Measurements from ENCODE around the gene PCCA. TPM values are rescaled to one million over a fixed set of nuclear protein-coding genes. Genes with fewer than 3 reads are reported as not detected.

The PCCA gene
- total and polyA plus RNA-seq, 2 donors (not counting 1 experiment from before 2014, with no cell fraction given): 4.8 to 17.4 TPM

GRCh38 chr13:100350601-100351000, 261.7 kb downstream of the PCCA start:
- peaks cover 0 to 4% (median 0%) of the 10 kb centered on the region in 3 donors for H3K9me3 ChIP-seq (ENCODE audit: control extremely low read depth in 1 of 3, control insufficient read depth in 2 of 3, insufficient read depth in 1 of 3, low read length in 2 of 3)
- peaks cover 2% of the 10 kb centered on the region for H3K9me3 Mint-ChIP-seq (ENCODE audit: insufficient read depth)
- CTCF ChIA-PET: no interaction called here

GRCh38 chr13:100356426-100356825, 267.5 kb downstream of the PCCA start:
- Mint-ChIP-seq H3K27ac (no peak overlapping the region), H3K27me3 (no peaks in the 10 kb centered on the region), H3K4me1 (no peaks in the 10 kb centered on the region), H3K9me3 (ENCODE audit: insufficient read depth) (peaks cover 2% of the 10 kb centered on the region), H3K4me3 (no peak overlapping the region)
- H3K79me2 ChIP-seq (ENCODE audit: control insufficient read depth, insufficient read depth, low read length): no peaks in the 10 kb centered on the region
- TF ChIP-seq EZH2 (IDR thresholded peaks at IDR 0.05; ENCODE audit: borderline replicate concordance, insufficient read depth, low read depth, low read length, poor library complexity, severe bottlenecking): no peak
- no peak for TF ChIP-seq CTCF (IDR thresholded peaks at IDR 0.05)
- no peak overlapping the region for H3K4me3 ChIP-seq (ENCODE audit: control extremely low read depth in 1 of 5, extremely low read depth in 1 of 5, insufficient read depth in 1 of 5, low read depth in 2 of 5, low read length in 4 of 5)
- no peak overlapping the region for H3K4me2 ChIP-seq (replicated peaks; ENCODE audit: low read depth, low read length, poor library complexity, severe bottlenecking)
- no peak for DNase-seq
- ChIA-PET CTCF (no interaction called here), POLR2A (no interaction called here)
- ATAC-seq (ENCODE audit: low read depth): no peak
- intact Hi-C loops (cut with micrococcal nuclease): no loop called here
- WGBS (ENCODE audit: insufficient coverage): no CpG with 5 or more reads among the region's 1 CpG
- no peaks in the 10 kb centered on the region for H4K20me1 ChIP-seq (ENCODE audit: control insufficient read depth, insufficient read depth, low read length, poor library complexity, severe bottlenecking)
- no peak overlapping the region for H2AFZ ChIP-seq (ENCODE audit: insufficient read depth, low read depth, low read length, poor library complexity, severe bottlenecking)
- H3K36me3 ChIP-seq (replicated peaks in 1 of 2; ENCODE audit: control extremely low read depth in 1 of 2, control insufficient read depth in 1 of 2, extremely low read depth in 1 of 2, insufficient read depth in 2 of 2, low read length in 1 of 2): no peaks in the 10 kb centered on the region
- no peak overlapping the region for H3K27ac ChIP-seq (ENCODE audit: low read length in 2 of 2)
- peaks cover 0 to 4% (median 0%) of the 10 kb centered on the region in 3 donors for H3K9me3 ChIP-seq (ENCODE audit: control extremely low read depth in 1 of 3, control insufficient read depth in 2 of 3, insufficient read depth in 1 of 3, low read length in 2 of 3)
- no peaks in the 10 kb centered on the region for H3K4me1 ChIP-seq (ENCODE audit: control insufficient read depth in 2 of 2, insufficient read depth in 2 of 2, low read length in 2 of 2)
- H3K27me3 ChIP-seq (replicated peaks in 1 of 4; ENCODE audit: control extremely low read depth in 1 of 4, control insufficient read depth in 3 of 4, insufficient read depth in 4 of 4, low read length in 3 of 4): no peaks in the 10 kb centered on the region
- H3K9ac ChIP-seq (ENCODE audit: low read length): no peak overlapping the region

More at GRCh38 chr13:100350601-100351000, 261.7 kb downstream of the PCCA start:
- Histone ChIP-seq H3K4me3 (ENCODE audit: control extremely low read depth in 1 of 5, extremely low read depth in 1 of 5, insufficient read depth in 1 of 5, low read depth in 2 of 5, low read length in 4 of 5) (no peak overlapping the region), H3K79me2 (ENCODE audit: control insufficient read depth, insufficient read depth, low read length) (no peaks in the 10 kb centered on the region), H4K20me1 (ENCODE audit: control insufficient read depth, insufficient read depth, low read length, poor library complexity, severe bottlenecking) (no peaks in the 10 kb centered on the region), H3K27me3 (replicated peaks in 1 of 4; ENCODE audit: control extremely low read depth in 1 of 4, control insufficient read depth in 3 of 4, insufficient read depth in 4 of 4, low read length in 3 of 4) (no peaks in the 10 kb centered on the region), H3K9ac (ENCODE audit: low read length) (no peak overlapping the region), H2AFZ (ENCODE audit: insufficient read depth, low read depth, low read length, poor library complexity, severe bottlenecking) (no peak overlapping the region), H3K27ac (ENCODE audit: low read length in 2 of 2) (no peak overlapping the region), H3K4me1 (ENCODE audit: control insufficient read depth in 2 of 2, insufficient read depth in 2 of 2, low read length in 2 of 2) (no peaks in the 10 kb centered on the region), H3K36me3 (replicated peaks in 1 of 2; ENCODE audit: control extremely low read depth in 1 of 2, control insufficient read depth in 1 of 2, extremely low read depth in 1 of 2, insufficient read depth in 2 of 2, low read length in 1 of 2) (no peaks in the 10 kb centered on the region), H3K4me2 (replicated peaks; ENCODE audit: low read depth, low read length, poor library complexity, severe bottlenecking) (no peak overlapping the region)
- POLR2A ChIA-PET: no interaction called here
- H3K27ac Mint-ChIP-seq: no peak overlapping the region
- no peak for ATAC-seq (ENCODE audit: low read depth)
- intact Hi-C loops (cut with micrococcal nuclease): no loop called here
- H3K4me3 Mint-ChIP-seq: no peak overlapping the region
- DNase-seq: no peak
- H3K27me3 Mint-ChIP-seq: no peaks in the 10 kb centered on the region
- H3K4me1 Mint-ChIP-seq: no peaks in the 10 kb centered on the region
- no peak for TF ChIP-seq CTCF (IDR thresholded peaks at IDR 0.05)
- no peak for TF ChIP-seq EZH2 (IDR thresholded peaks at IDR 0.05; ENCODE audit: borderline replicate concordance, insufficient read depth, low read depth, low read length, poor library complexity, severe bottlenecking)
